ENCODE results near the gene AUNIP.

Gene AUNIP

DNA sequence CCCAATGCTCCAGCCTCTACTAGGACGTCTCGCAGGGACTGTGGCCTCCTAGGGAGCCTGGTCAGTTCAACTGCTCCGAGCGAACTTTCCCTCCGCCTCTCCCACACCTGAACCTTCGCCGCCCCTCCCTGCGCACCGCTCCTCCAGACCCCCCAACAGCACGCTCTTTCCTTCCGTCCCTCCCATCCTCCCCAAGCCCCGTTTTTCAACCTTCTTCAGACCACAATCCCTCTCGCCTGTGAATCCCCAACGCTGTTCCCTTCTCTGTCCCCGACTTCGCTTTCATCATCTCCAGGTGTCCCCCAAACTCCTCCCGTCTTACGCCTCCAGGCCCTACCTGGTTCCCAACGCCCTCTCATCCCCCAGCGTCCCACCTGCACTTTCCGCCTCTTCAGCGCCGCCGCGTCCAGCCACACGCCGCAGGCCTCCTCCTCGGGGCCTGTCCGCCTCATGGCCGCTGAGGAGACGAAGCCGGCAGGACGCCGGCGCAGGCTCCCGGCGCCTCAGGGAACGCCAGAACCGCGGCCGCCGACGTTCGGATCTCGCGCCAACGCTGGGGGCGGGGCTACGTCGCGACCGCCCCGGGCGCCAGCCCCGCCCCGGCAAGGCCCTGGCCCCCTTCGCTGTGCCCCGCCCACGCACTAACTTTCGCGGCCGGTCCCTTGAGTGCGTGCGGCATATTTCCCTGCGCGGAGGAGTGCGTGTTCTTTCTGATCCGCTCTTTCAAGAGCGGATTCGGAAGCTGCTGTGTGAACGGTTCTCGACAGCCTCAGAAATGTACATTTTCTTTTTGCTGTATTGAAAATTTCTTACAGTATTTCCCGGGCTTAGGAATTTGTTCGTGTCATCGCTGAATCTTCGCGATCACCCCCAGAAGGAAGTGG, at the start of gene AUNIP:
Gene AUNIP (minus strand): TSS at position 552 of the 884 bp plus-strand sequence. CDS start 100 bp downstream, at position 452.
- ATAC-seq (replicated peaks) = peak; percentile 91 to 94
- peak within 1 kb of the TSS; percentile 88 to 92 for H3K4me3 Mint-ChIP-seq
- DNase-seq = peak; percentile 90
- H3K27ac Mint-ChIP-seq = peak within 1 kb of the TSS; percentile 92
- H3K9me3 Mint-ChIP-seq = no peaks in the 10 kb centered on the region
- H3K27me3 Mint-ChIP-seq = no peaks in the 10 kb centered on the region
- peaks cover 19 to 26% of the 10 kb centered on the region in 2 donors for H3K4me1 Mint-ChIP-seq
- peaks cover 4 to 12% of the 10 kb centered on the region in 2 donors for H3K36me3 Mint-ChIP-seq

DNA sequence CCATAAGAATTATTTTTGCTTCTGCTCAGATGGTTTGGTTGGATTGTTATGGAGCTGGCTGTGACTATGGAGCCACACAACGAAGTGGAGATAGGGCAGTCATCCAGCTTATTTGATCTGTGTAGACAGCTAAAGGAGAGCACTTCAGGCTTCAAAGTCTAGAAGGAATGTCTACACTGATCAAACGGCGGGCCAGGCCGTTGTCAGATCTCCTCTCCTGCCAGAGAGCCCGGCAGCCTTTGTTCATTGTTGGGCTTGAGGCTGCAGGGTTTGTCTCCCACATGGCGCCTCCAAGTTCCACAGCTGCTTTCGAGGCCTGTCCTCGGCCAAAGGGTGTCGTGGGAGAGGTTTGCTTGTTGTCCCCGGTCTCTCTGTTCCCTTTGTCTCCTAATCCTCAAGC, 49.8 kb upstream of the AUNIP start:
- peaks cover 5 to 25% of the 10 kb centered on the region in 2 donors for H3K4me1 Mint-ChIP-seq
- H3K27ac Mint-ChIP-seq = no peak overlapping the region
- peaks cover 0 to 3% of the 10 kb centered on the region in 2 donors for H3K9me3 Mint-ChIP-seq
- no peak for DNase-seq
- peaks cover 3% of the 10 kb centered on the region in 2 donors for H3K36me3 Mint-ChIP-seq
- no peaks in the 10 kb centered on the region for H3K27me3 Mint-ChIP-seq
- no peak overlapping the region for H3K4me3 Mint-ChIP-seq
- no peak for ATAC-seq (replicated peaks)

DNA sequence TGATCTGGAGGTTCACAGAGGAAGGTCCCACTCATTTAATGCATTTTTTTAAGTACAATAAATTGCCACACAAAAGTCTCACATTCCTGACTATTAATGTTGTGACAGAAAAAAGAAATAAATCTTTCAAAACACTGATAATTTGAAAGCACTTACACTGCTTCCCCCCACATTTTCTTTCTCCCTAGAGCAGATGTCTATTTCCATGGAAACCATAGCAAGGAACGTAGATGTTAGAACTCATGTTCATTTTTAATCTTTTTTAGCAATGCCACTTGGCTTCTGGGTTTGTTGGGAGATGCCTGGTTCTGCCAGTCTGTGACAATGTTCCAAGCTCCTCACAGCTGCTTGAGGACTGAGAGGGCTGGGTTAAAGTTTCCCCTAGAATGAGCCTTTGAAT, 48.9 kb upstream of the AUNIP start:
- ATAC-seq (replicated peaks) (no peak), DNase-seq (no peak)
- H3K36me3 Mint-ChIP-seq = peaks cover 3% of the 10 kb centered on the region in 2 donors
- H3K27ac Mint-ChIP-seq = no peak overlapping the region
- peaks cover 0 to 3% of the 10 kb centered on the region in 2 donors for H3K9me3 Mint-ChIP-seq
- peaks cover 2 to 23% of the 10 kb centered on the region in 2 donors for H3K4me1 Mint-ChIP-seq
- no peaks in the 10 kb centered on the region for H3K27me3 Mint-ChIP-seq
- no peak overlapping the region for H3K4me3 Mint-ChIP-seq

GRCh38 chr1:25907601-25908000, 48.3 kb upstream of the AUNIP start:
- Mint-ChIP-seq H3K4me1 (peaks cover 2 to 23% of the 10 kb centered on the region in 2 donors), H3K4me3 (peak overlapping the region in 1 of 2 donors; percentile 48), H3K9me3 (peaks cover 0 to 3% of the 10 kb centered on the region in 2 donors), H3K27ac (no peak overlapping the region), H3K36me3 (peaks cover 3% of the 10 kb centered on the region in 2 donors), H3K27me3 (no peaks in the 10 kb centered on the region)
- no peak for ATAC-seq (replicated peaks)
- DNase-seq = no peak

DNA sequence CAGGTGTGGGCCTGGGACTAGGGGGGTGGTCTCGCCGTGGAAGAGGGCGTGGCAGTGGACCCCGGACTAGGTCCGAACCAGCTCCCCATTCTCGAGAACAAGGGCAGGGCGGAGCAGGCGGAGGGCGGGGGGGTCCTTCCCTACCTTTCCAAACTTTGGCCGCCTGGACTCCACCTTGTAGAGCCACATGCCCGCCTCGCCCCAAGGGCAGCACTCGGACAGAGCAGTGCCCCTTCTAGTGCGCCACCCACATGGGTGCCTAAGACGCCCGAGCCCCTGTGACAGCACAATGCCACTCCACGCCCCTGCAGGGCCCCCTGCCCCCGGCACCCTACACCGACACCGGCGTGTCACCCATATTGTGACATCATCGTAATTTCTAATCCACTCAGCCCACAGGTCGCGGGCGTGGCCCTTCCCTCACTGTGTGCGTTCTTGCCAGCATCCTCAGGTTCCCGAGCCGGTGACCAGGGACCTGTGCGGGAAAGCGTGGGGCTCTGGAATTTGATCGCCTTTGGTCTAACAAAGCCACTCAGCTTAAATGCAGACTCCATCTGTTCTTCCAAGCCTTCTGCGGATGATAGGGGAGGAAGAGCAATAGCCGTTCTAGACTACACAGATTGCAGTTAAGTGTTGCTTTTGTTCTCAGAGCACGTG, 47.5 kb upstream of the AUNIP start:
- H3K4me1 Mint-ChIP-seq = peaks cover 2 to 23% of the 10 kb centered on the region in 2 donors
- DNase-seq (peak; percentile 4), ATAC-seq (replicated peaks) (no peak)
- H3K27ac Mint-ChIP-seq = peak overlapping the region; percentile 68
- peaks cover 0 to 3% of the 10 kb centered on the region in 2 donors for H3K9me3 Mint-ChIP-seq
- H3K4me3 Mint-ChIP-seq = peak overlapping the region; percentile 90 to 94
- peaks cover 3% of the 10 kb centered on the region in 2 donors for H3K36me3 Mint-ChIP-seq
- no peaks in the 10 kb centered on the region for H3K27me3 Mint-ChIP-seq

- H3K4me3 Mint-ChIP-seq = peak within 1 kb of the TSS; percentile 90 to 94
- no peaks in the 10 kb centered on the region for H3K27me3 Mint-ChIP-seq
- H3K27ac Mint-ChIP-seq = peak within 1 kb of the TSS; percentile 96
- H3K9me3 Mint-ChIP-seq = peaks cover 0 to 3% of the 10 kb centered on the region in 2 donors
- ATAC-seq (replicated peaks) (peak; percentile 82 to 86), DNase-seq (peak; percentile 78)
- peaks cover 2 to 23% of the 10 kb centered on the region in 2 donors for H3K4me1 Mint-ChIP-seq
- H3K36me3 Mint-ChIP-seq = peaks cover 10% of the 10 kb centered on the region in 2 donors
Measured at GRCh38 chr1:25905680-25906643, 46.7 kb upstream of the AUNIP start, which contains the start of gene STMN1. STMN1 (minus strand) TSS chr1:25906419; CDS start chr1:25904676, 1,743 bp downstream.

DNA sequence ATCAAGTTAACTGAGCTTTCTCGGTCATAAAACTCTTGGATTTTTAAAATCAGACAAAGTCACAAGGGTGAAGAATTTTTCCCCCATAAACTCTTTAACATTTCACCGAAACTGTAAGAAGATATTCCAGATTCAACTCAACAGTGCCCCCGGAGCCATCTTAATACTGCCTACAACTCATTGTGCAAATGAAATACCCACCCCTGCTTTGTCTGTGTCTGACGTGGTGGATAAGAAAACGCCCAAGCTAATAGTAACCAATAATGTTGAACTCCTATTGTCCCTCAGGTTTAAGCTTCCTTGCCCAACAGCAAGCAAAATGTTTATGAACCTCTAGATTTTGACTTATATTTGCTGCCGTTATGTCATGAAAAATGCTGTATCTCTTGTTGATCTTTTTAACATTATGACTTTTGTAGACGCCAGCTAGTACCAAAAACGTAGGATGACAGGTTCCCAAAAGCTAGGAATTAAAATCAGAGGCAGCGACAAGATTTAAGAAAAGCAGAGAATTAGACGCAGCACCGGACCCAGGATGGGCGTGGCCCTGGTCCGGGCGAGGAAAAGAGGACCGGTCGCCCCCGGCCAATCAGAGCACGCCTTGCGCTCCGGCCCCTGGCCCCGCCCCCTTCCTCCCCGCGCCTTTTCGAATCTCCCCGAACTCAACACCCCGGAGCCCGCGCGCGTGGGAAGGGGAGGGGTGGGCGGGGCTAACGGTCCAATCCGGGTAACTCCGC, 45.9 kb upstream of the AUNIP start:
- H3K4me1 Mint-ChIP-seq = peaks cover 2 to 23% of the 10 kb centered on the region in 2 donors
- peak overlapping the region; percentile 51 for H3K27ac Mint-ChIP-seq
- DNase-seq (peak; percentile 78), ATAC-seq (replicated peaks) (peak; percentile 85 to 86)
- H3K9me3 Mint-ChIP-seq = no peaks in the 10 kb centered on the region
- H3K36me3 Mint-ChIP-seq = peaks cover 10 to 11% of the 10 kb centered on the region in 2 donors
- H3K27me3 Mint-ChIP-seq = no peaks in the 10 kb centered on the region
- peak overlapping the region; percentile 89 to 94 for H3K4me3 Mint-ChIP-seq

DNA sequence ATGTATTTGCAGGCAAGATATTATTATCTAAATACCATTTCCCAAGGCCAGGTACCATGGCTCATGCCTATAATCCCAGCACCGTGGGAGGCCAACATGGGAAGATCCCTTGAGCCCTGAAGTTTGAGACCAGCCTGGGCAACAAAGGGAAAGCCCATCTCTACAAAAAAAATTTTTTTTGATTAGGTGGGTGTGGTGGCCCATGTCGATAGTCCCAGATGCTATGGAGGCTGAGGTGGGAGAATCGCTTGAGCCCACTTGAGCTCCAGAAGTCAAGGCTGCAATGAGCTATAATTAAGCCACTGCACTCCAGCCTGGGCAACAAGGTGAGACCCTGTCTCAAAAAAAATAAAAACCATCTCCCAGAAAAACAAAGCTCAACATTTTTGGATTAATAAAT, 44.7 kb upstream of the AUNIP start:
- peak overlapping the region in 1 of 2 donors; percentile 94 for H3K4me3 Mint-ChIP-seq
- H3K36me3 Mint-ChIP-seq = peaks cover 10 to 11% of the 10 kb centered on the region in 2 donors
- H3K4me1 Mint-ChIP-seq = peaks cover 2 to 23% of the 10 kb centered on the region in 2 donors
- H3K9me3 Mint-ChIP-seq = no peaks in the 10 kb centered on the region
- ATAC-seq (replicated peaks) = no peak
- H3K27me3 Mint-ChIP-seq = no peaks in the 10 kb centered on the region
- DNase-seq = no peak
- no peak overlapping the region for H3K27ac Mint-ChIP-seq

GRCh38 chr1:25902462-25902861, 43.2 kb upstream of the AUNIP start:
- DNase-seq (no peak), ATAC-seq (replicated peaks) (no peak)
- no peak overlapping the region for H3K4me3 Mint-ChIP-seq
- no peak overlapping the region for H3K27ac Mint-ChIP-seq
- H3K4me1 Mint-ChIP-seq = peaks cover 2 to 21% of the 10 kb centered on the region in 2 donors
- no peaks in the 10 kb centered on the region for H3K27me3 Mint-ChIP-seq
- H3K9me3 Mint-ChIP-seq = no peaks in the 10 kb centered on the region
- H3K36me3 Mint-ChIP-seq = peaks cover 13 to 15% of the 10 kb centered on the region in 2 donors

DNA sequence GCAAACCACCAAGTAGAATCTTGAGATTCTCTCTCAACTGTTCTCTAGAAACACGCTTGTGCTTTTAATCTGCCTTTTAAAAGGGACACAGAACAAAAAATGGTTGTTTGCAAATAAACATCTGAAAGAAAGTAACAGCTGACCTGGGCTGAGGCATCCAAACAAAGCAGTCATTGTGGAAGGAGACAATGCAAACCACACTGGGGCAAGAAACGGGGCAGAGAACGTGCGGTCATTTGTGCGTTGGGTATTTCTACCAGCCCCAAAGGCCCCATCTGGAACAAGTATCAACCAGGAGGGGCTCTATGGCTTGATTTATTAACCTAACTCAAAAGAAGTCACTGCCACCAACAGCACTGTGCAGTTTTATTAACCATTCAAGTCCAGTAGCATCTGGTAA, 41.0 kb upstream of the AUNIP start:
- no peak for DNase-seq
- Mint-ChIP-seq H3K36me3 (peaks cover 13 to 15% of the 10 kb centered on the region in 2 donors), H3K27ac (no peak overlapping the region), H3K27me3 (no peaks in the 10 kb centered on the region), H3K9me3 (no peaks in the 10 kb centered on the region), H3K4me1 (peaks cover 4 to 16% of the 10 kb centered on the region in 2 donors), H3K4me3 (no peak overlapping the region)
- no peak for ATAC-seq (replicated peaks)

DNA sequence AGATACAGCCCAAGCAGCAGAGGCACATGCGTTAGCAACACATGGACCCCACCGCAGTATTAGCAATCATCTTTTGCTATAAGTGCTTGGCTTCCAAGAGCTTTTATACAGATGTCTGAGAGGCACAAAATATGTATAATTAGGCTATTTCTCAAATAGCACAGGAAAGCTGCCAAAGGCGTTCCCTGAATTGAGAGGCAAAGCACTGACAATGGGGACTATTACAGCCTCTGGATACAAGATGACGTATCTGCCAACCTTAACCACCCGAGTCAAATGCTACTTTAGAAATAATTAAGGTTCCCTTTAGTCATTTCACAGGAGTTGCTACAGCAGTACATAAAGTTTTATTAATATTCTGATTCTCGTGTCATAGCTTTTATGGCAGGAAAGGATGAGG, 40.5 kb upstream of the AUNIP start:
- no peak overlapping the region for H3K4me3 Mint-ChIP-seq
- no peaks in the 10 kb centered on the region for H3K9me3 Mint-ChIP-seq
- peaks cover 11 to 14% of the 10 kb centered on the region in 2 donors for H3K36me3 Mint-ChIP-seq

DNA sequence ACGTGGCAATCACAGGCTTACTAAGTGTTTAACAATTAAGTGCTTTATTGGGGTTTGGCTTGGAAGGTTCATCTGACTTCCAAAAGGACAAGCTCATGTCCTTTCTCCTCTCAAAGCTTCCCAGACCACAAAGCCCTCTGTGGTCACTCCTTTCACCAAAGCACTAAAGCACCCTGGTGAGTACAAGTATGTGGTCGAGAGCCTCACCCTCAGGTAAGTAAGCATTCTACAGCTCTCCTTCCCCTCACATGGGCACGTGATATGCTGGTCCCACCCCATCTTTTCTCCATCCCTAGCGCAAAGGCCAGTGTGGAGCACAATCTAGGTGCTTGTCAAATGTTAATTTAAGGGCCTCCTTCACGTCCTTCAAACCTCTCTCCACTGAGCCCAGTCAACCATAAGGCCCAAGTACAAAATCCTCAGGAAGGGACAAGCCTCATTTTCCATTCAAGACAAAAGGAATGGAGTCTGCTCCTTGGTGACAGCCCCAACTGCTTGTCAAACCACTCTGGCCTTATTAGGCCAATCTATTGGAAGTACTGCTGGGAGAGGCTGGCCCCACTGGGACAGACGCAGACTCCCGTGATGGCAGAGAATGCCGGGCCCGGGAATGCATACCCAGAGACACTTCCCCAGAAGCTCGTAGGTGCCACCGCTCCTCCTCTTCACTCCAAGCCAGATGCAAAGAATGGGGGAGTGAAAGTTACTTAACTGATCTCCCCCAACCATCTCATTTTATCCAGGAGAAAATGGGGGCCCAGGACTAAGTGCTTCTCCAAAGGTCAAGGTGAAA, 39.2 kb upstream of the AUNIP start:
- ATAC-seq (replicated peaks) (no peak), DNase-seq (no peak)
- Mint-ChIP-seq H3K4me1 (peaks cover 5 to 12% of the 10 kb centered on the region in 2 donors), H3K36me3 (peaks cover 10 to 12% of the 10 kb centered on the region in 2 donors), H3K27me3 (no peaks in the 10 kb centered on the region), H3K27ac (no peak overlapping the region), H3K9me3 (no peaks in the 10 kb centered on the region), H3K4me3 (no peak overlapping the region)

More for the DNA sequence above, 40.5 kb upstream of the AUNIP start:
- DNase-seq (no peak), ATAC-seq (replicated peaks) (no peak)
- Mint-ChIP-seq H3K27ac (no peak overlapping the region), H3K27me3 (no peaks in the 10 kb centered on the region), H3K4me1 (peaks cover 5 to 16% of the 10 kb centered on the region in 2 donors)

All from stimulated activated naive B cell treated with anti-CD40 and anti-IgM and Interleukin-4, amounts not matched to agents 10 μg/mL and 1 μg/mL and 100 μg/mL, for 72 hours (primary cell).